GM10266 (cell line): ENCODE data around the gene B3GNT8.

Source experiments
- DNase-seq: peaks from one replicate; pipeline ENCODE4 v3.0.0; 2012; ENCODE audit errors: extremely low spot score
- TF ChIP-seq, protein P1 (sequence below): IDR thresholded peaks from 2 replicates; pipeline ENCODE4 v1.5.1; 2012; ENCODE audit warnings: mild to moderate bottlenecking, low read depth; ENCODE audit not compliant: control insufficient read depth, insufficient read depth; ENCODE audit errors: missing control alignments

Gene B3GNT8

DNA sequence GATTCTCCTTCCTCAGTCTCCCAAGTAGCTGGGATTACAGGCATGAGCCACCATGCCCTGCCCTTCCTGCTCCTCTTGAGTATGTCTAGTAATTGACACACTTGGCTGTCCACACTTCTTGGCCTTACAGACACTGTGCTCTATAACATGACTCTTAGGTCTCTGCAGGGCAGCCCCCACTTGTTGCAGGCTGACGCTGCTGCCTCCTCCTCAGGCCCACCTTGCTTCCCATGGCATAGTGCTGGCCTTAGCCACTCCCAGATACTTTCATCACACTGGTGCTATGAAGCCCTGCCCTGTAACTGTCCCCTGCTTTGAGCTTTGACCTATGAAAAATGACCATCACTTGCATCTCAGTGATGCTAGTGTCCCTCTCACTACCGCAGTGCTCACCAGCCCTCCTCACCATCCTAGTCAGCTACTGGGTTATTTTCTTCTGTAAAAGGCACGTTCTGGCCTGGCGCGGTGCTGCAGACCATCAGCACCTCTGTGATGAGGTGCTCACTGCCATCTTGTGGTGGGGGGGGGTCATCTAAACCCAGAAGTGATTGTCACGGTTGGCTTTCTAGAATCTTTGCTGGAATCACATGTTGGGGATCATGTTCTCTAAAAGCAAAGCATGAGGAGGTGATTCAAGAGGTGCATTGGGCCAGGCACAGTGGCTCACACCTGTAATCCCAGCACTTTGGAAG, 25.6 kb upstream of the B3GNT8 start:
- TF ChIP-seq, protein P1, sequence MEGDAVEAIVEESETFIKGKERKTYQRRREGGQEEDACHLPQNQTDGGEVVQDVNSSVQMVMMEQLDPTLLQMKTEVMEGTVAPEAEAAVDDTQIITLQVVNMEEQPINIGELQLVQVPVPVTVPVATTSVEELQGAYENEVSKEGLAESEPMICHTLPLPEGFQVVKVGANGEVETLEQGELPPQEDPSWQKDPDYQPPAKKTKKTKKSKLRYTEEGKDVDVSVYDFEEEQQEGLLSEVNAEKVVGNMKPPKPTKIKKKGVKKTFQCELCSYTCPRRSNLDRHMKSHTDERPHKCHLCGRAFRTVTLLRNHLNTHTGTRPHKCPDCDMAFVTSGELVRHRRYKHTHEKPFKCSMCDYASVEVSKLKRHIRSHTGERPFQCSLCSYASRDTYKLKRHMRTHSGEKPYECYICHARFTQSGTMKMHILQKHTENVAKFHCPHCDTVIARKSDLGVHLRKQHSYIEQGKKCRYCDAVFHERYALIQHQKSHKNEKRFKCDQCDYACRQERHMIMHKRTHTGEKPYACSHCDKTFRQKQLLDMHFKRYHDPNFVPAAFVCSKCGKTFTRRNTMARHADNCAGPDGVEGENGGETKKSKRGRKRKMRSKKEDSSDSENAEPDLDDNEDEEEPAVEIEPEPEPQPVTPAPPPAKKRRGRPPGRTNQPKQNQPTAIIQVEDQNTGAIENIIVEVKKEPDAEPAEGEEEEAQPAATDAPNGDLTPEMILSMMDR: no peak
- no peak for DNase-seq

DNA sequence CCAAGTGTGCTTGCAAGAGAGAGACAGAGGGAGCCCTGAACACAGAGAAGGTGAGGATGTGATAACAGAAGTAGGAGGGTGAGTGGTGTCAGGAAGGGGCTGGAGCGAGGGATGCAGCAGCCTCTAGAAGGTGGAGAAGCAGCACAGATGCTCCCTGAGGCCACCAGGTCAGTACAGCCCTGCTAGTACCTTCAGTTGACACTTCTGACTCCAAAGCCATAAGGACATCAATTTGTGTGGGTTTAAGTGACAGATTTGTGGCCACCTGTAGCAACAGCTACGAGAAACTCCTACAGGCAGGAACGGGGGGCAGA, 22.6 kb upstream of the B3GNT8 start:
- no peak for DNase-seq
- TF ChIP-seq, protein P1: no peak

DNA sequence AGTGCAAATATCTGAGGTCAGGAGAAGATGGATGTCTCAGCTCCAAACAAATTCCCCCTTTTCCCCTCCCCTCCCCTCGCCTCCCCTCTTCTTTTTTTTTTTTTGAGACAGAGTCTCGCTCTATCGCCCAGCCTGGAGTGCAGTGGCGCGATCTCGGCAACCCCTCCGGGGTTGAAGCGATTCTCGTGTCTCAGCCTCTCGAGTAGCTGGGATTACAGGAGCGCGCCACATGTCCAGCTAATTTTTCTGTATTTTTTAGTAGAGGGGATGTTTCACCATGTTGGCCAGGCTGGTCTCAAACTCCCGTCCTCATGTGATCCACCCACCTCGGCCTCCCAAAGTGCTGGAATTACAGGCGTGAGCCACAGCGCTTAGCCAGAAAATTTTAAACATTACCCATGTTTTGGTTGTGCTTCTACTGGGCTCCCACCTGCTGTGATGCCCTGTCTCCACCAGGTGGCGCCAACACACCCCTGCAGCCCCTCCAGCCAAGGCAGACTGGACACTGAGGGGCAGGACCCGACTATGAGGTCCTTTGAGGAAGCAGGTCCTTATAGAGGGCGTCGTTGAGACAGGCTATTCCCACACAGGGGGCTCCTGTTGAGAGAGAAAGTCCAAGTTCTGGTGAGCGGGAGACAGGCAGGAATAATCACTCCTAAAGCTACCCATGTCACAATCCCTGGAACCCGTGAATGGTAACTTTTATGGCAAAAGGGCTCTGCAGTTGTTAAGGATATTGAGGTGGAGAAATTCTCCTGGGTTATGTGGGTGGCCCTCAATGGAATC, 22.1 kb upstream of the B3GNT8 start:
- peak; percentile 78 for DNase-seq

DNA sequence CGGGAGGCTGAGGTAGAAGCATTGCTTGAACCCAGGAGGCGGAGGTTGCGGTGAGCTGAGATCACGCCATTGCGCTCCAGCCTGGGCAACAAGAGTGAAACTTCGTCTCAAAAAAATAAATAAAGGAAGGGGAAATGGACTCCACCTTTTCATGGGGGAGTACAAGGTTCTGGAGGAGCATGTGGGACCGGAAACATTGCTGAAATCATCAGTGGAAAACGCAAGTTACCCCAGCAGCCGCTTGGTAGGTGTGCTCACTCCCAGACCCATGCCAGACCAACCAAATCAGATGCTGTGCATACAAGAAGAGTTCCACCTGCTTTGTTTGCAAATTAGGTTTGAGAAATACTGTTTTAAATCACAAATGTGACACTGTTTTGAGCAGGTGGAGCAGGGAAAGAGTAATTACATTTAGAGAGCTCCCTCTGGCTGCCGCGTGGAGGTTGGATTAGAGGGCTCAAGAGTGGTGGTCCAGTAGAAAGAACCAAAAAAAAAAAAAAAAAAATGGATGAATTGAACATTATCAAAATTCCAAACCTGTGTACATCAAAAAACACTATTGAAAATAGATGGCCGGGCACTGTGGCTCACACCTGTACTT, 20.7 kb upstream of the B3GNT8 start:
- TF ChIP-seq, protein P1: no peak
- DNase-seq: no peak

More for the DNA sequence above, 22.1 kb upstream of the B3GNT8 start:
- TF ChIP-seq, protein P1: peak; percentile 99

DNA sequence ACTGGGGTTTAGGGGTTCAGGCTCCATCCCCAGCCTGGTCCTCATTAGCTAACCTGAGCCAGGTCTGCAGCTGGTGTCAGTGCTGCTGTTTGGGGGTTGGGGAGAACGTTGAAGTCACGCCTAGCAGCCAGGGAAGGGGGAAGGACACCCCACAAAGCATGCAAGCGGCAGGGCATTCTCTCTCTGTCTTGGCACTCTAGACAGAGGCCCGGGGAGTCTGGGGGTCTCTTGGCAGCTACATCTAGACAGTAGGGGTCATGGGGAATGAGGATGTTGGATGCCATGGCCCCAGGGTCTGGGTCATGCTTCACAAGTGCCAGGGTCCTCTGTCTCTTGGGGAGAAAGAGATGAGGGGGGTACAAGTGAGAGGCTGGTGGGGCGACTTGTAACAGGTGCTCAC, 18.4 kb upstream of the B3GNT8 start:
- no peak for DNase-seq
- TF ChIP-seq, protein P1: no peak

DNA sequence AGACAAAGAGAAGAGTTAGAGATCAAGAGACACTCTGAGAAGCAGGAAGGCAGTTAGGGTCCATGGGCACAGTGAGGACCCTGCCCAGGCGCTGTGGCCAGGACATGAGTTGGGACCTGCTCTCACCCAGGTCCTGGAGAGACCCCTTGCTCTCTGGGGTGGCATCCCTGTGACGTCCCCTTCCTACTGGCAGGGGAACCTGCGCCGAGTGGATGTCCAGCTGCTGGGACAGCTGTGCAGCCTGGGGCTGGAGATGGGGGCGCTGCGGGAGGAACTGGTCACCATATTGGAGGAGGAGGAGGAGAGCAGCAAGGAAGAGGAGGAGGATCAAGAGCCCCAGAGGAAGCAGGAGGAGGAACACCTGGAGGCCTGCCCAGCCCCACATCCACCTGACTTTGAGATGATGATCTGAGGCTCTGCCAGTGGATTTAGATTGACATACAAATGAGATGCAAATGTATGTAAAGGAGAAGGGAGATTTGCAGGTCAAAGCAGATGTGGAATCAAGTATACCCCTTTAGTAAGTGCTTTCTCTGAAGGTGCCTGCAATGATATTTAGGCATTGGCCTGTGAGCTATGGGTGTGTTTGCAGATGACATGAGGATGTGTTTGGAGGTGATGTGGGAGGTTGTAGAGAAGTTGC, 16.8 kb upstream of the B3GNT8 start:
- TF ChIP-seq, protein P1: no peak
- no peak for DNase-seq
